Measurements from ENCODE around the gene WWTR1. TPM values are rescaled to one million over a fixed set of nuclear protein-coding genes. Genes with fewer than 3 reads are reported as not detected.

The WWTR1 gene
- total RNA-seq, 1 experiment from 2014 or later: 79.7 TPM

DNA sequence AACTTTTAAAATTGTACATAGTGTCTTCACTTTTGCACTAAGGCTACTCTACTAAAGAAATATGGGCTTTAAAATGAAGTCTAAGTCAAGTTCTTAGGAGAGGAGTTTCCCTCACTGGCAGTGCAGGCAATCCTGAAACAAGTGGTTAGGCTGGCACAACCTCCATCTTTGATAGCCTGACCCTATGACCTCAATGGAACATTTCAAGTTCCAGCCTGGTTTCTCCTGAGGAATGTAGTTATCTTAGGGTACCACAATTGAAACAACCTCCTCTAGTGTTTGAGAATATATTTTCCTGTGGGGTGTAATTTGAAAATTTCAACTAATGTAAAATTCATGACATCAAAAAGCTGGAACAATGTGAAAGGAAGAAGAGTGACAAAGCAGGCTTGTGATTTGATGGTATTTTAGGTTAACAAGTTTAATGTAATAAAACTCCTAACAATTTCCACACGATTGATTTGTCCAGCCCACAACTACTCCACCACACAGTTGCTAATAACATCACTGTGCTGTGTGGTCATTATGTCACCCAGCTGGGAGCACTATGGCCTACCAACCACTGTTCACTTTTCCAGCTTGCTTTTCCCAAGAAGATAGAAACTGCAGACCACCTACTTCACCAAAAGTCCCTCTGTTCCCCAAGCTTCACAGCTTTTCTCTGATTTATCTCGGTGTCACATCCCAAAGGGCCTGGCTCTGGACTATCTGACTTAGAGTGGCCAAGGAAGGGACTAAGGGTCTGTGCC lies 1.8 kb downstream of the WWTR1 start:
- POLR2A ChIA-PET (ENCODE audit: unreplicated experiment): interaction anchor here (0.6 to 0.7 kb wide), 5 partner anchors 8 to 287 kb away, joined by 3 to 4 read pairs (median 3); no protein-coding TSS in a partner anchor

DNA sequence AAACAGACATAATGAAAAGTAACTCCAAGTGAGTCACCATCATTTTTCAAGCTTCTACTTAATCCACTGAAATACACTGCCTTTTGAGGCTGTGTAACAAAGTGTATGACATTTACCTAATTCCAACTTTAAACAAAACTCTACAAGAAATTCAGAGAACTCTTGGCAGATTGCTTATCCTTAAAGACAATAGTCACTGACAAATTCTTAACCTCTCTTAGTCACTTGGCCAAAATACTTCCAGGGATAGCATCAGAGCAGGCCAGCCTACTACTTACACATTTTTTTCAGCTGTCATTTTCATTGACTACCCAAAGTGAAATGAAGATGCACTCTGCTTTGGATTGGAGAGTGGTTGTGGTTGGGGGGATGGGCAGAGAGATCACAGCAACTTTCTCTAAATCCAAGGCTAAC lies 3.6 kb downstream of the WWTR1 start:
- intact Hi-C loops (cut with micrococcal nuclease): loop anchor here (10.0 kb wide), 1 partner anchor 279 kb away; the partner anchor contains the start of gene TM4SF1
- POLR2A ChIA-PET (ENCODE audit: unreplicated experiment): interaction anchor here (0.6 to 0.8 kb wide), 2 partner anchors 81 to 759 kb away, joined by 3 read pairs; no protein-coding TSS in a partner anchor

More for the DNA sequence above, 1.8 kb downstream of the WWTR1 start:
- no peaks in the 10 kb centered on the region for H3K9me3 ChIP-seq (ENCODE audit: low read length)
- H2AFZ ChIP-seq (ENCODE audit: low read length): no peak overlapping the region
- ATAC-seq: no peak
- H3K27me3 ChIP-seq (ENCODE audit: low read length): no peaks in the 10 kb centered on the region
- peaks cover 43% of the 10 kb centered on the region for H3K4me1 ChIP-seq (ENCODE audit: insufficient read depth, low read length)
- peak overlapping the region; percentile 93 for H3K9ac ChIP-seq (ENCODE audit: low read length)
- TF ChIP-seq, protein P1, sequence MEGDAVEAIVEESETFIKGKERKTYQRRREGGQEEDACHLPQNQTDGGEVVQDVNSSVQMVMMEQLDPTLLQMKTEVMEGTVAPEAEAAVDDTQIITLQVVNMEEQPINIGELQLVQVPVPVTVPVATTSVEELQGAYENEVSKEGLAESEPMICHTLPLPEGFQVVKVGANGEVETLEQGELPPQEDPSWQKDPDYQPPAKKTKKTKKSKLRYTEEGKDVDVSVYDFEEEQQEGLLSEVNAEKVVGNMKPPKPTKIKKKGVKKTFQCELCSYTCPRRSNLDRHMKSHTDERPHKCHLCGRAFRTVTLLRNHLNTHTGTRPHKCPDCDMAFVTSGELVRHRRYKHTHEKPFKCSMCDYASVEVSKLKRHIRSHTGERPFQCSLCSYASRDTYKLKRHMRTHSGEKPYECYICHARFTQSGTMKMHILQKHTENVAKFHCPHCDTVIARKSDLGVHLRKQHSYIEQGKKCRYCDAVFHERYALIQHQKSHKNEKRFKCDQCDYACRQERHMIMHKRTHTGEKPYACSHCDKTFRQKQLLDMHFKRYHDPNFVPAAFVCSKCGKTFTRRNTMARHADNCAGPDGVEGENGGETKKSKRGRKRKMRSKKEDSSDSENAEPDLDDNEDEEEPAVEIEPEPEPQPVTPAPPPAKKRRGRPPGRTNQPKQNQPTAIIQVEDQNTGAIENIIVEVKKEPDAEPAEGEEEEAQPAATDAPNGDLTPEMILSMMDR (conservative IDR thresholded peaks at IDR 0.05; ENCODE audit: low read depth, low read length): no peak
- TF ChIP-seq EZH2 (IDR thresholded peaks at IDR 0.05; ENCODE audit: low read length, unreplicated experiment) (no peak), EZH2phosphoT487 (IDR thresholded peaks at IDR 0.05; ENCODE audit: borderline replicate concordance, low read length) (no peak)
- no peaks in the 10 kb centered on the region for H3F3A ChIP-seq (ENCODE audit: low read length, unreplicated experiment)
- no peak for DNase-seq
- BruUV-seq (replicated peaks): TSS peak; percentile 26
- intact Hi-C loops (cut with micrococcal nuclease): loop anchor here (5.0 to 10.0 kb wide), 4 partner anchors 46 to 281 kb away; partner anchors contain the start of genes RNF13 and TM4SF1
- H3K27ac ChIP-seq (ENCODE audit: low read length): peak overlapping the region; percentile 95
- H3K9me2 ChIP-seq (replicated peaks; ENCODE audit: low read length): no peaks in the 10 kb centered on the region
- peaks cover 52% of the 10 kb centered on the region for H4K20me1 ChIP-seq (ENCODE audit: low read length)
- CTCF ChIA-PET: no interaction called here
- H3K36me3 ChIP-seq (ENCODE audit: low read depth, low read length): peaks cover 37% of the 10 kb centered on the region
- H3K4me2 ChIP-seq (ENCODE audit: low read length): peak overlapping the region; percentile 94
- H3K4me3 ChIP-seq (ENCODE audit: low read length): peak overlapping the region; percentile 98
- peaks cover 76% of the 10 kb centered on the region for H3K79me2 ChIP-seq (ENCODE audit: low read length)

More for the DNA sequence above, 3.6 kb downstream of the WWTR1 start:
- no peaks in the 10 kb centered on the region for H3K9me3 ChIP-seq (ENCODE audit: low read length)
- peaks cover 62% of the 10 kb centered on the region for H4K20me1 ChIP-seq (ENCODE audit: low read length)
- ATAC-seq (no peak; the same call in 1 of the 2 replicates), DNase-seq (peak; percentile 64)
- H3K4me3 ChIP-seq (ENCODE audit: low read length): peak overlapping the region; percentile 64
- no peak overlapping the region for H2AFZ ChIP-seq (ENCODE audit: low read length)
- H3K9ac ChIP-seq (ENCODE audit: low read length): no peak overlapping the region
- peak overlapping the region; percentile 94 for H3K4me2 ChIP-seq (ENCODE audit: low read length)
- peaks cover 53% of the 10 kb centered on the region for H3K36me3 ChIP-seq (ENCODE audit: low read depth, low read length)
- no peaks in the 10 kb centered on the region for H3F3A ChIP-seq (ENCODE audit: low read length, unreplicated experiment)
- peaks cover 36% of the 10 kb centered on the region for H3K4me1 ChIP-seq (ENCODE audit: insufficient read depth, low read length)
- CTCF ChIA-PET: interaction anchor here (0.6 kb wide), 2 partner anchors 33 to 123 kb away, joined by 3 to 4 read pairs; no protein-coding TSS in a partner anchor
- H3K9me2 ChIP-seq (replicated peaks; ENCODE audit: low read length): no peaks in the 10 kb centered on the region
- H3K27me3 ChIP-seq (ENCODE audit: low read length): no peaks in the 10 kb centered on the region
- H3K27ac ChIP-seq (ENCODE audit: low read length): peak overlapping the region; percentile 3; the same call in 1 of the 2 replicates
- TF ChIP-seq, protein P1 (conservative IDR thresholded peaks at IDR 0.05; ENCODE audit: low read depth, low read length): no peak
- TF ChIP-seq EZH2 (IDR thresholded peaks at IDR 0.05; ENCODE audit: low read length, unreplicated experiment) (no peak), EZH2phosphoT487 (IDR thresholded peaks at IDR 0.05; ENCODE audit: borderline replicate concordance, low read length) (no peak)
- H3K79me2 ChIP-seq (ENCODE audit: low read length): peaks cover 93% of the 10 kb centered on the region
- TSS peak; percentile 0 for BruUV-seq (replicated peaks)

Measured in PC-3 (cell line).